ENCODE data around the gene KAT7.

The KAT7 gene

GRCh38 chr17:49760296-49760695 is 28.2 kb upstream of the KAT7 start:
- no peak for DNase-seq

- no peak for DNase-seq
Observed at GRCh38 chr17:49760932-49761558, 27.4 kb upstream of the KAT7 start.

- no peak for DNase-seq
Observed at GRCh38 chr17:49762151-49762941, 26.1 kb upstream of the KAT7 start.

- peak; percentile 71 to 99 (median 96) for DNase-seq
Observed at GRCh38 chr17:49763735-49764558, 24.5 kb upstream of the KAT7 start, which contains the start of gene FAM117A. Gene FAM117A, minus strand, starts transcription at chr17:49764131. Its CDS starts 44 bp downstream, at chr17:49764087.

DNA sequence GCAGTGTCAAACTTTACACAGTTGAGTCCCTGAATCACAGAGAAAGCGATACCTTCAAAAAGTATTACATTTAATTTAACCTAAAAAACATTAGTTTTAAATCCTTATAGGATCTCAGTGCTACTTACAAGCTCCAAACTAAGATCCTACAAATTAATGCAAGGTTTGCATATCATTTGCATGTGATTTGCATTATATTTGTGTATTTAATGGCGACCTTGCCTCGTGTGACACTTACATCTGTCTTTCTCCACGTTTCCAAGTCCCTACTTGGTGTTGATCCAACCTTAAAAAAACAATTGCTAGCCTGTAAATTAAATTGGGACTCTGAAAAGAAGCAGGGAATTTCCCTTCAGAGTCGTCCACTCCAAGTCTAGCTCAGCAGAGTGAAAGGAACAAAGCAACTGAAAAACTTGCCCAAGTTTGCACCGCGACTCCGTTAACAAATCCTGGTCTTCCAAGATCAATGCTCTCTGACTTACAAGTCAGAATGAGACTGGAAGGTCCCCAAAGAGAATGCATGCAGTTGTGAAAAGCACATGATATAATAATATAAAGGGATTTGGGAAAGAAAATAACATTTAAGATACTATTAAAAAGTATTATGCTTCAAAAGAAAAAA is 23.8 kb upstream of the KAT7 start:
- DNase-seq: no peak

GRCh38 chr17:49766918-49767530 is 21.5 kb upstream of the KAT7 start:
- no peak for DNase-seq

GRCh38 chr17:49775546-49776260 is 12.8 kb upstream of the KAT7 start:
- DNase-seq: no peak

DNA sequence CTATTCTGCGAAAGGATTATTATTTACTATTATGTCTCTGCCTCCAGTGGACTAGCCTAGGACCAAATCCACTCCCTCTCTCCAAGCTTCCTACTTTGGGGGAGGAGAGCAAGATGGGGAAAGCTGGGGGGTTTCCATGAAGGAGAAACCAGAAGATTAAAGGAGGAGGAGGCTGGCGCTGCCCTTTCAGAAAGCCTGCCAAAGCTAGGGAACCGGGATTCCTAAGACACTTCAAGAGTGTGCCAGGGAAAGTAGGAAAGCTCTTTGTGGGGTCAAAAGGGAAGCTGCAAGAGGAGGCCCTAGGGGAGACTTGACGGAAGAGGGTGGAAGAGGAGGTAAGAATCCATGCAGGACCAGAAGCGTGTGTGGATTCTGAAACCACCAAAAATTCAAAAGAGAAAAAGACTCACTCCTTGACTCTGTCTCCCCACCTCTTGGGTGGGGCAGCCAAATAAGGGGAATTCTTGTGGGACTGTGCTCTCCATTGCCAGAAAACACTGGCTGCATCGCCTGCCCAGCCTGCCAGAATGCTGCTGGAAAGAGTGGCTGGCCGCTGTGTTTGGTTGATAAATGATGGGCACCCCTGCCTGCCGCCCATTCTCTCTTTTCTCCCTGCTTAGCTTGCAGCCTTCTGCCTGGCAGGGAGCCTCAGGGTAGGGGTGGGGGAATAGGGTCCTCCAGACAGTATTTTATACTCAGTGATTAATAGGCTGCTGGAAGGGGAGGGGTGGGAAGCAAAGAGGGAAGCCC is 11.8 kb upstream of the KAT7 start:
- DNase-seq: peak in 11 of 58 donors; percentile 2 to 47 (median 13)

GRCh38 chr17:49777563-49777962 is 10.9 kb upstream of the KAT7 start:
- peak in 7 of 58 donors; percentile 10 to 52 (median 20) for DNase-seq

- DNase-seq: no peak
Observed at GRCh38 chr17:49779156-49779738, 9.2 kb upstream of the KAT7 start.

DNA sequence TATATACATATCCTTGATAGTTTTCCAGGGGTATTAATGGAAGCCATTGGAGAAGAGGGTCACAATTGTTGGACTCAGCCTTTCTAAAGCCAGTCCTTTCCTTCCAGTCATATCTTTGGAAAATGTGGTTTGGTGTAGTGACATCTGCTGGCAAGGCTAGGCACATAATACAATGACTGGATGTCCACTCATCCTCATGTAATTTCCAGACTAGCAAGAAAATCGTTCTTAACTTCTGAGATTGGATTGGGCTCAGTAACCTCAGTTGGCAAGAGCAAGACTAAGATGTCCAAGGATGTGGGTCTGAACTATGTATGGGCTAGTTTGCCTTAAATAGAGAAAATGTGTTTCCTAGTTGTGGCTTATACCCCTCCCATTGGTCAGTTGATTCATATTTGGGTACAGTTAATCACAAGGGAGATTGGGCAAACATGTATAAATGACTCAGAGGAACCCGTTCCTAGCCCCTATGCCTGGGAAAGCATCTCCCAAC is 8.7 kb upstream of the KAT7 start:
- DNase-seq: peak in 4 of 58 donors; percentile 12 to 17 (median 14)

DNA sequence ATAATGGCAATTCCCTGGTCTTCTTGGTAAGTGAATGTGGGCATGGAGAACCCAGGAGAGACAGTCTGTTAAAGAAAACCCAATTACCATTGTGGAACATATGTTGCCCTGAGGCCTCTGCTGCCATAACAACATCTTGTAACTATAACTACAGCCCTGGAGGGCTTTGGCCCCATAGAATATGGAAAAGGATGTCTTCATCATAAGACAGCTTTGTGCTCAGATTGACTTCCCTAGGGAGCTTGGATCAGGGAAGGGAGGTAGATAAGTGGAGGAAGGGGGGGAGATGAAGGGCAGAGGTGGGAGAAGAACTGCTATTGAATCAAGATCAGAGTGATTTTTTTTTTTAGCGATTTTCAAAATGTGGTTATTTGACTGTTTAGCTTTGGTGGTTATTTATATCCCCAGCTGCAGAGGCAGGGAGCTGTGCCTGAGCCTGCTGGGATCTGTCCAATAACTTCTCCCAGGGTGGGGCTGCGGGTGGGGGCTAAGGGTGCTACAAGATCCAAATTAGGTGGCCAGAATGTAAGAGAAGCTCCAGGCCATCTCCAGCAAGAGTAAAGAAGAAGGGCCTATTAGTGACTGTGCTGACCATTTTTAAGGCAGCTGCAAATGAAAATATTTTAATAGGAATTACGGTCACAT is 5.3 kb upstream of the KAT7 start:
- DNase-seq: peak in 3 of 58 donors; percentile 3 to 30 (median 9)

GRCh38 chr17:49783791-49784190 is 4.7 kb upstream of the KAT7 start:
- DNase-seq: no peak

DNA sequence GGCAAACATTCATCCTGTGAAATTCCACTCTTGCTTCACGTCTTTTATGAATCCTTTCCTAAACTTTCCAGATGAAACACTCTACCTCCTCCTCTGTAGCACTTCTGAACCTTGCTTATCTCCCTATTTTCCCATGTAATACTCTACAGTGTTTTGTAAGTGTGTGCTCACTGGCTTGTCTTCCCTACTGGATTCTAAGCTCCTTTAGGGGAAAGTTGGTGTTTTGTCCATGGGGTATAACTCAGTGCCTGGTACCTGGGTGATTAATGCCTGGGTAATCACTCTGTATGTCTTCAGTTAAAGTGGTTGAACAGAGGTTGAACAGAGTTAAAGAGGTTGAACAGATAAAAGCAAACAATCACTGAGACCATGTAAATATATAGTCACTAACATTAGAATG is 3.8 kb upstream of the KAT7 start:
- DNase-seq: no peak

DNA sequence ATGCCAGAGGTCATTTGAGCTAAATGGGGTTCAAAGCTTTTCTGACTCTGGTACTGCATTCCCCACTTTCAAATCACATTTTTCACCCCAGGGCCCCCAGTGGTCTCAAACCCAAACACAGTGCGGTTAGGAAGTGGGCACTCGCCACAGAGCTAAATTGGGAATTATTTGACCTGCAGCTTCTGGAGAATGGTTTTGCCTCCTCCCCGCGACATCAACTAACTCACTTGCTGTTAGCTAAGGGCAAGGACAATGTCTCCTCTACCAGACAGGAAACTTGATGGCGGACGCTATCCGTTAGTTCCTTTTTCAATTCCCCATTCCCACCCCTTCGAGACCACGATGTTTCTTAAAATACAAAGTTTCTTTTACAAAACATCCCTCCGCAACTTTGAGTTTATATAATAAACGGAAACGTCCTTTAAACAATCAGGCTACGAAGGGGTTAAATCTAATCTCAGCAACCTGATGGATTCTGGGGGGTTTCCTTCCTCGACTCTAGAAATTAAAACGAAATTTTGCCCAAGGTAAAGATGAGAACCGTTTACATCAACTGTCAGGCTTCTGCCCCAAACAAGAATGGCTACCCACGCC is 500 bp upstream of the KAT7 start:
- peak in 16 of 58 donors; percentile 18 to 73 (median 24) for DNase-seq

DNA sequence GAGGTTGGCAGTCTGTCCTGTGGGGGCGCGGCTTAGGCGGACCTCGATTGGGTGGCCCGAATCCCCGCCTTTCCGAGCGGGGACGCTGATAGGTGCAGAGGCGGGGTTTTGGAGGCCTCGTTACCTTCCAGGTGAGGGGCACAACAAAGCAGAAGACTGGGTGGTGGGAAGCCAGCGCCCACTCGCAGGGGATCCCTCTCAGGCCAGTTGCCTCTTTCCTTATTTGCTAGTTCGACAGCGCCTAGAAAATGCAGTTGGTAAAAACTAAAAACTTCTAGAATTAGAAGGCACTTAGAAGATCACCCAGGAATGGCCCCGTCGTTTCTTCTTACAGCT is 730 bp downstream of the KAT7 start:
- no peak for DNase-seq

DNA sequence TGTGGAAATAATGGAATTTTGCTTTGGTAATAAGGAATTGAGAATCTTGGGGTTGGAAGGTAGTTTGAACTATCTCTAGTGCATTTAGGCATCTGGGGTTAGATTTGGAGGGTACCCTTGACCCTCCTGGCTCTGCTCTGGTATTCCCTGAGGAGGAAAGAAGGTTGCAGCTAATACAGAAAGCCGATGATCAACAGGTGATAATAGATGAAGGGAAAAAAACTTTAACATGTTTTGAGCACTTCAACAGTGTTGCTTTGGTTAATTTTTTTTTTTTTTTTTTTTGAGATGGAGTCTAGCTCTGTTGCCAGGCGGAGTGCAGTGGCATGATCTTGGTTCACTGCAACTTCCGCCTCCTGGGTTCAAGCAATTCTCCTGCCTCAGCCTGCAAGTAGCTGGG is 4.8 kb downstream of the KAT7 start:
- DNase-seq: no peak

GRCh38 chr17:49795372-49795771 is 6.9 kb downstream of the KAT7 start:
- no peak for DNase-seq

Measured in anterior cingulate cortex (tissue), 58 donors.